ENCODE data around the gene APOC1. TPM values are rescaled to one million over a fixed set of nuclear protein-coding genes. Genes with fewer than 3 reads are reported as not detected.

The APOC1 gene
- total and polyA plus RNA-seq, 5 donors from 2014 or later, result not detected

DNA sequence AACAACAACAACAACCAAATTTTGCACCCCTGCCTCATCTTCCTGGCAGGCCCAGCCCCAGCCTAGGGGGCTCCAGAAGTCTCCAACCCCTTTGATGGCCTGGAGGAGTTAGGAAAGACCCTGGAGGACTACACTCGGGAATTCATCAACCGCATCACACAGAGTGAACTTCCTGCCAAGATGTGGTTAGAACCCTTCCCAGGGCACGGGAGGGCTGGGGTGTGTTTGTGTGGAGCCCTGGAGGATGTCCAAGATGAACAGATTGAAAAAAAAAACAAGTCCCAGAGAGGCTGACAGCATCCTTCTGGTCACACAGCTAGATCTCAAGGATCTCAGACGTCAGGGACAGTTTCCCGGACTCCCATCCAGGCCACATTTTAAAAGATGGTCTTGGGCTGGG is 13.3 kb downstream of the APOC1 start:
- no peaks in the 10 kb centered on the region for H3K9me3 ChIP-seq (ENCODE audit: control insufficient read depth in 2 of 2, low read length in 2 of 2)
- Mint-ChIP-seq H3K4me1 (peaks cover 0 to 9% (median 4%) of the 10 kb centered on the region in 4 donors), H3K27ac (no peak overlapping the region), H3K36me3 (no peaks in the 10 kb centered on the region), H3K4me3 (no peak overlapping the region), H3K9me3 (peaks cover 0 to 1% (median 0%) of the 10 kb centered on the region in 7 donors), H3K27me3 (peaks cover 34% of the 10 kb centered on the region)
- ATAC-seq (ENCODE audit: low read depth in 2 of 2), result no peak
- H3K4me1 ChIP-seq (ENCODE audit: control insufficient read depth, insufficient read depth, low read length, poor library complexity, severe bottlenecking), result peaks cover 3% of the 10 kb centered on the region
- no peak for DNase-seq
- H3K4me3 ChIP-seq (ENCODE audit: low read depth, low read length), result no peak overlapping the region
- no peaks in the 10 kb centered on the region for H3K36me3 ChIP-seq (ENCODE audit: control insufficient read depth, insufficient read depth, low read length)
- peaks cover 1% of the 10 kb centered on the region for H3K27me3 ChIP-seq (ENCODE audit: control insufficient read depth, insufficient read depth, low read length)
- H3K27ac ChIP-seq (ENCODE audit: insufficient read depth, low read length, poor library complexity, severe bottlenecking), result no peak overlapping the region

GRCh38 chr19:44930088-44930487 is 15.7 kb downstream of the APOC1 start:
- no peaks in the 10 kb centered on the region for H3K9me3 ChIP-seq (ENCODE audit: control insufficient read depth in 2 of 2, low read length in 2 of 2)
- Mint-ChIP-seq H3K27ac (no peak overlapping the region), H3K9me3 (peaks cover 0 to 1% (median 0%) of the 10 kb centered on the region in 7 donors), H3K4me3 (no peak overlapping the region), H3K4me1 (peaks cover 0 to 9% (median 4%) of the 10 kb centered on the region in 4 donors), H3K36me3 (no peaks in the 10 kb centered on the region), H3K27me3 (peaks cover 28% of the 10 kb centered on the region)
- H3K4me3 ChIP-seq (ENCODE audit: low read depth, low read length), result no peak overlapping the region
- H3K36me3 ChIP-seq (ENCODE audit: control insufficient read depth, insufficient read depth, low read length), result no peaks in the 10 kb centered on the region
- DNase-seq (no peak), ATAC-seq (ENCODE audit: low read depth in 2 of 2) (no peak)
- peaks cover 3% of the 10 kb centered on the region for H3K4me1 ChIP-seq (ENCODE audit: control insufficient read depth, insufficient read depth, low read length, poor library complexity, severe bottlenecking)
- H3K27me3 ChIP-seq (ENCODE audit: control insufficient read depth, insufficient read depth, low read length), result peaks cover 1% of the 10 kb centered on the region
- no peak overlapping the region for H3K27ac ChIP-seq (ENCODE audit: insufficient read depth, low read length, poor library complexity, severe bottlenecking)

DNA sequence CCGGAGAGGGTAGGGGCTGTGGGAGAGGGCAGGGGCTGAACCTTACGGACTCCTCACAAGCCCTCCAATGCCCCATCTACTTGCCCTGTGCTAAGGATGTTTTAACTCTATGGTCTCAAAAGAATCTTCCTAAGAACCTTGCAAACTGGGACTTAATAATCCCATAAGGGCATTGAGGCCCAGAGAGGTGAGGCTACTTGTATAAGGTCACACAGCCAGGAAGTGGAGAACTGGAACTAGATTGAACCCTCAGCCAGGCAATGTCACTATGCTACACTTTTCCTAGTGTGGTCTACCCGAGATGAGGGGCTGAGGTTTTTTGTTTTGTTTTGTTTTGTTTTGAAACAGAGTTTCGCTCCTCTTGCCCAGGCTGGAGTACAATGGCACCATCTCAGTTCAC is 17.1 kb downstream of the APOC1 start:
- Histone ChIP-seq H3K9me3 (ENCODE audit: control insufficient read depth in 2 of 2, low read length in 2 of 2) (no peaks in the 10 kb centered on the region), H3K27ac (ENCODE audit: insufficient read depth, low read length, poor library complexity, severe bottlenecking) (no peak overlapping the region), H3K27me3 (ENCODE audit: control insufficient read depth, insufficient read depth, low read length) (peaks cover 1% of the 10 kb centered on the region), H3K36me3 (ENCODE audit: control insufficient read depth, insufficient read depth, low read length) (no peaks in the 10 kb centered on the region), H3K4me3 (ENCODE audit: low read depth, low read length) (no peak overlapping the region), H3K4me1 (ENCODE audit: control insufficient read depth, insufficient read depth, low read length, poor library complexity, severe bottlenecking) (peaks cover 3% of the 10 kb centered on the region)
- DNase-seq (no peak), ATAC-seq (ENCODE audit: low read depth in 2 of 2) (no peak)
- Mint-ChIP-seq H3K4me1 (peaks cover 0 to 5% (median 2%) of the 10 kb centered on the region in 4 donors), H3K36me3 (no peaks in the 10 kb centered on the region), H3K27me3 (peaks cover 20% of the 10 kb centered on the region), H3K9me3 (no peaks in the 10 kb centered on the region), H3K4me3 (no peak overlapping the region), H3K27ac (no peak overlapping the region)

GRCh38 chr19:44939668-44940067 is 25.3 kb downstream of the APOC1 start:
- Mint-ChIP-seq H3K4me1 (no peaks in the 10 kb centered on the region), H3K36me3 (peaks cover 7% of the 10 kb centered on the region), H3K27ac (no peak overlapping the region), H3K4me3 (no peak overlapping the region), H3K9me3 (no peaks in the 10 kb centered on the region), H3K27me3 (no peaks in the 10 kb centered on the region)
- H3K27me3 ChIP-seq (ENCODE audit: control insufficient read depth, insufficient read depth, low read length), result no peaks in the 10 kb centered on the region
- DNase-seq (no peak), ATAC-seq (ENCODE audit: low read depth in 2 of 2) (no peak)
- no peak overlapping the region for H3K4me3 ChIP-seq (ENCODE audit: low read depth, low read length)
- no peaks in the 10 kb centered on the region for H3K9me3 ChIP-seq (ENCODE audit: control insufficient read depth in 2 of 2, low read length in 2 of 2)
- no peak overlapping the region for H3K27ac ChIP-seq (ENCODE audit: insufficient read depth, low read length, poor library complexity, severe bottlenecking)
- H3K36me3 ChIP-seq (ENCODE audit: control insufficient read depth, insufficient read depth, low read length), result no peaks in the 10 kb centered on the region
- H3K4me1 ChIP-seq (ENCODE audit: control insufficient read depth, insufficient read depth, low read length, poor library complexity, severe bottlenecking), result no peaks in the 10 kb centered on the region

DNA sequence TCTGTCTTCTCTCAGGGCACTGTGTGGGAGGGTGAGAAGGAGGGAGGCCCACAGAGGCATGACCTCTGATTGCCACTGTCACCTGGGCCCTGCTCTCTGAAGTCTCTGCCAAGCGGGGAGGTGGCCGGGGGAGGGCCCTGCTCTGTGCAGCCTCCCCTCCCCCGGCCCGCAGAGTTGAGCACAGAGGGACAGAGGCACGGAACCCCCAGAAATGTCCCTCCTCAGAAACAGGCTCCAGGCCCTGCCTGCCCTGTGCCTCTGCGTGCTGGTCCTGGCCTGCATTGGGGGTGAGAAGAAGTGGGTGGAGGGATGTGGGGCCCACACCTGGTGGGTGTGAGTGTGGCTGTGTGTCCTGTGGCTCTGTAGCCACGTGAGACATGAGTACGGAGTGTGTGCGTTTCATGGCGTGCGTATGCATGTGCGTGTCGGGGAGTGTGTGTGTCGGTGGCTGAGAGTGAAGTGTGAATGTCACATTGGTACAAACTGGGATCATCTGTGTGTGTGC is 27.7 kb downstream of the APOC1 start, which contains the start of gene APOC4:
APOC4 (plus strand) TSS at position 171 of the 505 bp plus-strand sequence; CDS start at position 212, 41 bp downstream.
- peaks cover 7% of the 10 kb centered on the region for H3K36me3 Mint-ChIP-seq
- no peaks in the 10 kb centered on the region for H3K4me1 Mint-ChIP-seq
- no peaks in the 10 kb centered on the region for H3K36me3 ChIP-seq (ENCODE audit: control insufficient read depth, insufficient read depth, low read length)
- no peak within 1 kb of the TSS for H3K4me3 ChIP-seq (ENCODE audit: low read depth, low read length)
- H3K27ac ChIP-seq (ENCODE audit: insufficient read depth, low read length, poor library complexity, severe bottlenecking), result no peak within 1 kb of the TSS
- DNase-seq (no peak), ATAC-seq (ENCODE audit: low read depth in 2 of 2) (no peak)
- no peak within 1 kb of the TSS for H3K4me3 Mint-ChIP-seq
- no peaks in the 10 kb centered on the region for H3K9me3 ChIP-seq (ENCODE audit: control insufficient read depth in 2 of 2, low read length in 2 of 2)
- H3K27ac Mint-ChIP-seq, result no peak within 1 kb of the TSS
- no peaks in the 10 kb centered on the region for H3K27me3 ChIP-seq (ENCODE audit: control insufficient read depth, insufficient read depth, low read length)
- H3K27me3 Mint-ChIP-seq, result no peaks in the 10 kb centered on the region
- H3K4me1 ChIP-seq (ENCODE audit: control insufficient read depth, insufficient read depth, low read length, poor library complexity, severe bottlenecking), result no peaks in the 10 kb centered on the region
- no peaks in the 10 kb centered on the region for H3K9me3 Mint-ChIP-seq

DNA sequence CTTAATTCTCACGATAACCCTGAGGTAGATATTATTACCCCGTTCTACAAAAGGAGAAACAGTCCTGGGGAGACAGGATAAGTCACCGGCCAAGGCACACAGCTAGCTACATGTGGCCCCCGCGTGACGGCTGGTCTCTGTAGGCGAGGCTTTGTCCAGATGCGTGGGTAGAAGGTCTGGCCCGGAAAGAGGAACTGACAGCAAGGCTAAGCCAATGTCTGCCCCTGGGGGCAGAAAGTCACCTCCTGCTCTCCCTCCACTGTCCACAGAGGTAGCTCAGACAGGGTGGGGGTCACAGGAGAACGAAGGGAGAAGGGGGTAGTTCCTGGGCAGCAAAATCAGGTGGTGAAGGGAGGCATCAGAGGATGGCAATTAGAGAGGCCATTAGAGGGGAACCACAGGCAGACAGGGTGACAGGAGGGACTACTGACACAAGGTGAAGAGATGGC is 29.4 kb downstream of the APOC1 start:
- Mint-ChIP-seq H3K4me1 (no peaks in the 10 kb centered on the region), H3K4me3 (no peak overlapping the region), H3K27me3 (no peaks in the 10 kb centered on the region), H3K27ac (no peak overlapping the region), H3K36me3 (peaks cover 7% of the 10 kb centered on the region), H3K9me3 (no peaks in the 10 kb centered on the region)
- no peak for DNase-seq
- no peaks in the 10 kb centered on the region for H3K4me1 ChIP-seq (ENCODE audit: control insufficient read depth, insufficient read depth, low read length, poor library complexity, severe bottlenecking)
- no peaks in the 10 kb centered on the region for H3K27me3 ChIP-seq (ENCODE audit: control insufficient read depth, insufficient read depth, low read length)
- no peaks in the 10 kb centered on the region for H3K36me3 ChIP-seq (ENCODE audit: control insufficient read depth, insufficient read depth, low read length)
- H3K9me3 ChIP-seq (ENCODE audit: control insufficient read depth in 2 of 2, low read length in 2 of 2), result no peaks in the 10 kb centered on the region
- no peak overlapping the region for H3K4me3 ChIP-seq (ENCODE audit: low read depth, low read length)
- no peak overlapping the region for H3K27ac ChIP-seq (ENCODE audit: insufficient read depth, low read length, poor library complexity, severe bottlenecking)
- ATAC-seq (ENCODE audit: low read depth in 2 of 2), result no peak

DNA sequence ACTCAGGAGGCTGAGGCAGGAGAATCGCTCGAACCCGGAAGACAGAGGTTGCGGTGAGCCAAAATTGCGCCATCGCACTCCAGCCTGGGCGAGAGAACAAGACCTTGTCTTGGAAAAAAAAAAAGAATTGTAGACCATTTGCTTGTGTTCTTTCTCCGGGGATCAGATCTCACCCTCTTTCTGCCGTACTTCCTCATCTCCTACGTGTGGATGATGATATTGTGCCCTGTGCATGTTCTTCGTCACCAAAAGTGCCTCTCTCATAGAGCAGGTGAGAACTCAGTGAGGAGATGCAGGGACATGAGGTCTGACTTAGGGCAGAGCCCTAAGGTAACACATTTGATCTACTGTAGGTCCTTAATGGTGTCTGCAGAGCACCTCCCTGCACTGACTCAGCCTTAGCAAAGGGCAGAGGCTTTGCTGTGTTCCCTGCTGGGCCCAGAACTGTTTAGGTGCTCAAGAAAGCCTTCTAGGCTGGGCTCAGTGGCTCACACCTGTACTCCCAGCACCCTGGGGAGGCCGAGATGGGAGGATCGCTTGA is 32.7 kb downstream of the APOC1 start:
- Mint-ChIP-seq H3K4me1 (peaks cover 0 to 7% (median 3%) of the 10 kb centered on the region in 4 donors), H3K27ac (no peak overlapping the region), H3K36me3 (peaks cover 4% of the 10 kb centered on the region), H3K9me3 (no peaks in the 10 kb centered on the region), H3K27me3 (no peaks in the 10 kb centered on the region), H3K4me3 (peak overlapping the region in 1 of 4 donors; percentile 68)
- no peak for DNase-seq
- Histone ChIP-seq H3K4me1 (ENCODE audit: control insufficient read depth, insufficient read depth, low read length, poor library complexity, severe bottlenecking) (no peaks in the 10 kb centered on the region), H3K27me3 (ENCODE audit: control insufficient read depth, insufficient read depth, low read length) (no peaks in the 10 kb centered on the region), H3K27ac (ENCODE audit: insufficient read depth, low read length, poor library complexity, severe bottlenecking) (no peak overlapping the region), H3K36me3 (ENCODE audit: control insufficient read depth, insufficient read depth, low read length) (peaks cover 9% of the 10 kb centered on the region), H3K4me3 (ENCODE audit: low read depth, low read length) (no peak overlapping the region), H3K9me3 (ENCODE audit: control insufficient read depth in 2 of 2, low read length in 2 of 2) (no peaks in the 10 kb centered on the region)
- no peak for ATAC-seq (ENCODE audit: low read depth in 2 of 2)

DNA sequence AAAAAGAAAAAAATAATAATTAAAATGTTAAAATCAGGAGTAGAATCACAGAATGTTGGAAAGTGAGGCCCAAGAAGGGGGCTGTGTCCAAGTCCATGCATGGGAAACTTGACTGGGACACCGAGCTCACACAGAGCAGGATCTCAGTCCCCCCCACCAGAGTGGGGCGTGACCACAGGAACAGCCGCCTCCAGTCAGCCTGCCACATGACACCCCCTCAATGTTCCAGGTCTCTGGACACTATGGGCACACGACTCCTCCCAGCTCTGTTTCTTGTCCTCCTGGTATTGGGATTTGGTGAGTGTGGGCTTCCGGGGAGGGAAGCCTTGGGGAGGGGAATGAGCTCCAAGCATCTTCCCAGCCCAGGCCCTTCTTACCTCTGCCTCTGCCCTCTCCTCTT is 33.8 kb downstream of the APOC1 start:
- Histone ChIP-seq H3K27ac (ENCODE audit: insufficient read depth, low read length, poor library complexity, severe bottlenecking) (no peak overlapping the region), H3K27me3 (ENCODE audit: control insufficient read depth, insufficient read depth, low read length) (no peaks in the 10 kb centered on the region), H3K4me3 (ENCODE audit: low read depth, low read length) (no peak overlapping the region), H3K4me1 (ENCODE audit: control insufficient read depth, insufficient read depth, low read length, poor library complexity, severe bottlenecking) (no peaks in the 10 kb centered on the region), H3K9me3 (ENCODE audit: control insufficient read depth in 2 of 2, low read length in 2 of 2) (no peaks in the 10 kb centered on the region), H3K36me3 (ENCODE audit: control insufficient read depth, insufficient read depth, low read length) (peaks cover 9% of the 10 kb centered on the region)
- peak overlapping the region in 1 of 3 donors; percentile 20 for H3K27ac Mint-ChIP-seq
- no peaks in the 10 kb centered on the region for H3K9me3 Mint-ChIP-seq
- no peak overlapping the region for H3K4me3 Mint-ChIP-seq
- DNase-seq (no peak), ATAC-seq (ENCODE audit: low read depth in 2 of 2) (no peak)
- no peaks in the 10 kb centered on the region for H3K36me3 Mint-ChIP-seq
- H3K4me1 Mint-ChIP-seq, result peaks cover 0 to 7% (median 3%) of the 10 kb centered on the region in 4 donors
- no peaks in the 10 kb centered on the region for H3K27me3 Mint-ChIP-seq

All from CD4-positive, CD25-positive, alpha-beta regulatory T cell (primary cell).